Sigmoid colon (tissue), 3 donors: ENCODE measurements around the gene TRPC3.

Experiments
- POLR2A ChIP-seq, 2 donors: fragments of 450-650 bp; IDR thresholded peaks; one replicate each; pipeline ENCODE4 v1.6.1; 2016; ENCODE audit warnings: antibody characterized with exemption in 2 of 2, mild to moderate bottlenecking in 2 of 2, moderate library complexity in 2 of 2
- TF ChIP-seq, protein P1 (sequence below), 4 experiments: fragments of 450-650 bp in 3 of 4; fragments of 200-600 bp in 1 of 4; IDR thresholded peaks; one replicate each; pipeline ENCODE4 v1.5.1; 2016 to 2019; ENCODE audit warnings: antibody characterized with exemption in 4 of 4, mild to moderate bottlenecking in 3 of 4, moderate library complexity in 2 of 4

DNA sequence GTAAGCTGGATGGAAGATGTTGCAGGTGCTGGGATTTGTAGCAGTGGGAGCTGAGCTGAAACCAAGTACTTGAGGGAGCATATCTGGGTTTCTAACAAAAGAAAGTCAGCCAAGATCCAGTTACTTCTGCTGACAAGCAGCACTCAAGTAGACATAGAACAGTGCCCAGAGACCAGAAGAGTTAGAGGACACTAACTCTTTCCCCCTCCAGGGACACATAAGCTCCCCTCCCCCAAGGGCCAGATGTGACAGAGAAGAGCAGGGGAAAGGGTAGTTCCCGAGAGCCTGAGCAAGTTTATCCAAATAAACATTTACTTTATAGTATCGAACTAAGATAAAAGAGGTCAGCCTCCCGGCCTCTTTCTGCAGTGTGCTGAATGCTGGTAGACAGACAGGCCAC, 12.2 kb downstream of the TRPC3 start:
- TF ChIP-seq, protein P1, sequence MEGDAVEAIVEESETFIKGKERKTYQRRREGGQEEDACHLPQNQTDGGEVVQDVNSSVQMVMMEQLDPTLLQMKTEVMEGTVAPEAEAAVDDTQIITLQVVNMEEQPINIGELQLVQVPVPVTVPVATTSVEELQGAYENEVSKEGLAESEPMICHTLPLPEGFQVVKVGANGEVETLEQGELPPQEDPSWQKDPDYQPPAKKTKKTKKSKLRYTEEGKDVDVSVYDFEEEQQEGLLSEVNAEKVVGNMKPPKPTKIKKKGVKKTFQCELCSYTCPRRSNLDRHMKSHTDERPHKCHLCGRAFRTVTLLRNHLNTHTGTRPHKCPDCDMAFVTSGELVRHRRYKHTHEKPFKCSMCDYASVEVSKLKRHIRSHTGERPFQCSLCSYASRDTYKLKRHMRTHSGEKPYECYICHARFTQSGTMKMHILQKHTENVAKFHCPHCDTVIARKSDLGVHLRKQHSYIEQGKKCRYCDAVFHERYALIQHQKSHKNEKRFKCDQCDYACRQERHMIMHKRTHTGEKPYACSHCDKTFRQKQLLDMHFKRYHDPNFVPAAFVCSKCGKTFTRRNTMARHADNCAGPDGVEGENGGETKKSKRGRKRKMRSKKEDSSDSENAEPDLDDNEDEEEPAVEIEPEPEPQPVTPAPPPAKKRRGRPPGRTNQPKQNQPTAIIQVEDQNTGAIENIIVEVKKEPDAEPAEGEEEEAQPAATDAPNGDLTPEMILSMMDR (IDR thresholded peaks at IDR 0.05) = no peak
- no peak for TF ChIP-seq POLR2A (IDR thresholded peaks at IDR 0.05)
